Stimulated activated CD8-positive, alpha-beta memory T cell treated with anti-CD3 and anti-CD28 coated beads, Interleukin-12 subunit alpha, Interleukin-12 subunit beta, amount 100 ng/mL, for 24 hours (primary cell): ENCODE results near the gene ZNF12.

ENCODE experiments used
- DNase-seq: peaks from one replicate; pipeline ENCODE4 v3.0.0-alpha.2; 2020; ENCODE audit errors: extremely low read depth

Gene ZNF12

DNA sequence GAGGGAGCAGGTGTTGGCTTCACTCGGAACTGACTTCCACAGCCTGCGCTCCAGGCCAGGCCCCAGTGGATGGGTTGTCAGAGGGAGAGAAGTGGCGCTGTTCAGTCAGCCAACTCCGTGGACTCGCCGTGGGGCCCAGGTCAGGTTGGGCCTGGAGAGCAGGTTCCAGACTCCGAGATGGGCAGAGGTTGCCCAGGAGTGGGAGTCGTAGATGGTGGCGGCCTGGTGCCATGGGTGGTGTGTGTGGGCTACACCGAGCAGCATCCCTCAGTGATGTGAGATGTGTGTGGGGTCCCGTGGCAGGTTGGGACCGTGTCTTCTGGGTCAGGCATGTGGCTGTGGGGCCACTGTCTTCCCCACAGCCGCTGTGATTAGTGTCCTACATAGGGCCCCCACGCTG, 59.2 kb downstream of the ZNF12 start:
- DNase-seq = no peak

DNA sequence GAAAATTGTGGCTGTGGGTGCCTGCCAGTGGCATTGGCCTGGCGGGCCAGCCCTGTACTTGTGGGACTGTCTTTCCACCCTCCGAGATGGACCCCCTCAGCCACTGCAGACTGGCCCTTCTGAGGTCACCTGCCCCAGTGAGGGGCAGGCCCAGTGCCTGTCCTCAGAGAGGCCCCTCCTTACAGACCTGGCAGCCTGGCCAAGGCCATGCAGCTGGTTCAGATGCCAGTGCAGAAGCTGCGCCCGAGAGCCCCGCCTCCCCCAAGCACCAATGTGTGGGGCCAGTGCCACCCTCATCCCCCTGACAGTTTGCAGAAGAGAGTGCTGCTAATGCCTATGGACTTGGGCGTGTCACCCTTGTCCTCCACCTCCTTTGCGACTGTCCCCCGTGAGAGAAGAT, 59.7 kb downstream of the ZNF12 start:
- no peak for DNase-seq

DNA sequence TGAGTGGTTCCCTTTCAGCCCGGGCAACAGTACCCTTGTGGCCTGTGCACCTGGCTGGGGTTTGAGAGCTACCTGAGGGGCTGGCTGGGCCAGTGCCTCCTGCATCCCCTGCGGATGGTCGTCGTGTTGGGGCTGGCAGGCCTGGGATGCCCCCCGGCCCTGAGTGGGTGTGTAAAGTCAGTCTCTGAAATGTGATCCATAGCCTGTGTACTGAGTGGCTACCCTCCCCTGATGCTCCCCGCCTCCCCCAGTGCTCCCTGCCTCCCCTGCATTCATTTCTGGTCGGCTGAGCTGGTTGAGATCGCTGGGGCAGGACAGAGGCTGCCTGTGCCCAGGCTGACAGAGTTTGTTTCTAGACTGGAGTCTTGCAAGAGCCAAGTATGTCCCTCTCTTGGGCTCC, 60.3 kb downstream of the ZNF12 start:
- no peak for DNase-seq

DNA sequence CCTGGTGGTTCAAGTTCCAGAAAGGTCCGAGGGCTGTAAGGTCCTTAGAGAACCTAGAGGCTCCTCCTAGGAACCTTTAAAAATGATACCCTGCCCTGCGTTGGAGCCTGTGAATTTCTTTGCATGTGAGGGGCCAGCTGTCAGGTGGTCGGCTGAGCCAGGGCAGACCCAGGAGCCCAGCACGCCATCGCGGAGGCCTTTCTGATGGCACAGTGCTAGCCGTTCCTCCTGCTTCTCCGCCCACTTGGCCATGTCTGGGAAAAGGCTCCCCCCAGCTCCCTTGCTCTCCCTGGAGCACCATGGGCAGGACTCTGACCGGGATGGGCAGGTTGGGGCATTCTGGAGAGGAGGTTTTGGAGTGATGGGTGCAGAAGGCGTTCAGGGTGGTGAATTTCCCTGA, 62.0 kb downstream of the ZNF12 start:
- no peak for DNase-seq

GRCh38 chr7:6643915-6644625, 62.7 kb downstream of the ZNF12 start:
- DNase-seq = no peak

- DNase-seq = no peak
These were observed 63.7 kb downstream of the ZNF12 start for GRCh38 chr7:6642861-6643640.

- DNase-seq = no peak
These were observed 64.4 kb downstream of the ZNF12 start for GRCh38 chr7:6642239-6642839.

DNA sequence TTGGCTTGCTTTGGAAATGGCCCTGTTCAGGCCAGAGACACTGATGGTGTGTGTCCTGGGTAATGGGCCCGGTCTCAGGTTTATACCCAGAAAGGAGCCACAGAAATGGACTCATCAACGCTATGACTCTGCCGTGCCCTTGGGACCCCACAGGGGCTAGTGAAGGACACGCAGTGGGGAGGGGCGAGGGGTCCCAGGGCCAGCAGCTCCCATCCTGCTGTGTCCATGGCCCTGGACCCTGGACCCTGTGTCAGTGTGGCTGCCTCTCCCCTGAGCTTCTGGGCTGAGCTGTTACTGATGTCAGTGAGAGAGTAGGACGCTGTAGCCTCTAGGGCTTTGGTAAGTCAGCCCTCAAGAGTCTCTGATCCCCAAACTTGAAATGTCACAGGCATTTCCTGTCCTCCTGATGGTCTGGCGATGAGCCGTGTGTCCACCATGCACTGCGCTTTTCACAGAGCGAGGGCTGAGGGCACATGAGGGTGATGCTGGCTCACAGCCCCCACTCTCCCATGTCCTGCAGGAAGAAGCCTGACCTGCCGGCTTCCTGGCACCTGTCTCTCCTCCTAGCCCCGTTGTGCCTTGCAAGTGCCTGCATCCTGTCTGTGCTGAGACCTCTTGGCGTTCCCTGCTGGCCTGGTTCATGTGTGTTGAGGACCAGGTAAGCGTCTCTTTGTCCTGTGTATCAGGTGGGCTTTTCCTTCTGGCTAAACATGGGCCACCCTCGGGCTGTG, 65.3 kb downstream of the ZNF12 start:
- no peak for DNase-seq

GRCh38 chr7:6640246-6640721, 66.5 kb downstream of the ZNF12 start:
- DNase-seq = no peak

DNA sequence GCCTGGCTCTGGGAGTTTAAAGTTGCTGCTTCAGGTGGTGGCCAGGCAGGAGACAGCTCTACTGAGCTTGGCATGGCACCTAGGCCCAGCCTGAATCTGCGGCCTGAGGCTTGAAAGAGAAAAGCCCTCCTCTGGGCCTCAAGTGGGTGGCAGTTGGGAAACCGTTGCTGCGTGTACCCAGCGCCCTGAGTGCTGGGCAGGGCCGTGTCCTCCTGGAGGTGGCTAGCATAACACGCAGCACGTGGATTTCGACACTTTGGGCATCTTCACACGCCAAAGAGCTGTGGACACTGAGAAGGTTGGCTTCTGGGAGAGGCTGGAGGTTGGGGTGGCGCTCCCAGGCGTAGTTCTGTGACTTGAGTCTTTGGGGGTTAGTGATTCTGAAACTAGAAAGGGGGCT, 67.1 kb downstream of the ZNF12 start:
- DNase-seq = no peak

DNA sequence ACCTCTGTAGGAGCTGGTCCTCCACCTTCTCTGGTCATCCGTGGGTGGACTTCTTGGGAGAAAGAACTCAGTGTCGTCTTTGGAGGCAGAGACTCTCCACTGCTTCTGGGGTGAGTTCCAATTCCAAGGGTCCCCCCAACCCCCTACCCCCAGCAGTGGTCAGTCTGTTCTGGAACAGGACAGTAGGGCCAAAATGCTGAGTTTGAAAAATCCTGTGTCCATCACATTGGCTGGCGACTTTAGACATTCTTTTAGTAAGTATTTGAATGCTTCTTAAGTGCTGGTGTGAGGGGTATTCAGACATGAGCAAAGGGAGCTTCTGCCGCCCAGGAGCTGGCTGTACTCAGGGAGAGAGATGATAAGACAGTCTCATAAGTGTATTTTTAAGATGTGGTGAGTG, 67.7 kb downstream of the ZNF12 start:
- DNase-seq = no peak
